IMR-90 (cell line): Measurements from ENCODE around the gene SMYD2. TPM values are rescaled to one million over a fixed set of nuclear protein-coding genes. Genes with fewer than 3 reads are reported as not detected.
A peak's percentile ranks its signal among the peaks of the same experiment; 100 is the strongest.

Experiments
- BHLHE40 ChIP-seq: fragments of 150-350 bp; IDR thresholded peaks from 2 replicates; pipeline ENCODE4 v1.6.1; 2016; ENCODE audit warnings: mild to moderate bottlenecking, low read depth, low read length
- CEBPB ChIP-seq: IDR thresholded peaks from 2 replicates; pipeline ENCODE4 v1.6.1; 2012; ENCODE audit warnings: low read depth, low read length, improper control_type of control experiment
- ELK1 ChIP-seq: fragments of 150-350 bp; IDR thresholded peaks from 2 replicates; pipeline ENCODE4 v1.6.1; 2016; ENCODE audit warnings: low read depth, mild to moderate bottlenecking, low read length, moderate library complexity, borderline replicate concordance
- MXI1 ChIP-seq: IDR thresholded peaks from 2 replicates; pipeline ENCODE4 v1.6.1; 2012; ENCODE audit warnings: low read depth, mild to moderate bottlenecking, low read length, moderate library complexity, borderline replicate concordance
- polyA plus RNA-seq, 3 experiments: library from polyadenylated mRNA; depleted of rRNA; stranded (reverse); fragments of >200 nt; gene quantifications; 2 replicates each; pipeline ENCODE4 v1.2.3, GENCODE V29; 2012; ENCODE audit warnings: low replicate concordance in 1 of 3
- total RNA-seq: library from RNA; depleted of rRNA; stranded (reverse); fragments of >200 nt; gene quantifications from 2 replicates; pipeline ENCODE4 v1.2.3, GENCODE V29; 2012

SMYD2 gene
- total and polyA plus RNA-seq, 2 of the 4 experiments (the other 2 are of a cell fraction) = 32.7 to 61.7 TPM

GRCh38 chr1:214281021-214281719, at the start of gene SMYD2 (continued):
- TF ChIP-seq MXI1 = peak; percentile 68
- TF ChIP-seq ELK1 = no peak
- TF ChIP-seq CEBPB = no peak
- peak; percentile 74 for TF ChIP-seq BHLHE40
